ENCODE measurements around the gene LPAR3.

Gene LPAR3

DNA sequence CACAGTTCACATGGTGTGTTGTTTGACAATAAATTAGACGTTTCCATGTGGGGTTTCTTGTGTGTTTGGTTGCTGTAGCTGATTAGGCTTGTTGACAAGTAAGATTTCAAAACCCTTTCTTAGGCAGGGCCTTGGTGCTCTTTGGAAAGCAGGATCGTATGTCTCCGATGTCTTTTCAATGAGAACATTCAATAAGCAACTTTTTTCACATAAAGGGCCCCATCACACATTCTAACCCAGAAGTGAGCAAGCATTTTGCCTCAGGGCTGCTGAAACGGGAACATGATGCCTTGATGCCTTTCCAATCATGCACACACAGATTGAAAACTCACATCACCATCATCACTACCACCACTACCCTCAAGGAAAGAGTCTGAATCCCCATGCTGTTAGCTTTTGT is 33.1 kb downstream of the LPAR3 start:
- Histone ChIP-seq H3K14ac (ENCODE audit: low read length) (no peak overlapping the region), H3K4me1 (ENCODE audit: control insufficient read depth in 1 of 2, insufficient read depth in 2 of 2, low read length in 2 of 2) (peaks cover under 1 to 1% of the 10 kb centered on the region in 2 experiments), H4K12ac (ENCODE audit: low read depth, low read length) (no peak overlapping the region), H3K9ac (ENCODE audit: low read length) (no peak overlapping the region), H3K27ac (ENCODE audit: low read depth, low read length) (no peak overlapping the region), H3K79me1 (ENCODE audit: low read length) (no peaks in the 10 kb centered on the region), H3K23ac (ENCODE audit: low read length) (no peak overlapping the region), H3K18ac (ENCODE audit: low read length) (no peak overlapping the region), H3K9me3 (ENCODE audit: insufficient read depth, low read depth, low read length) (no peaks in the 10 kb centered on the region), H4K91ac (ENCODE audit: low read depth, low read length) (no peak overlapping the region), H3K27me3 (ENCODE audit: insufficient read depth, low read length) (no peaks in the 10 kb centered on the region), H3K4me2 (ENCODE audit: low read length) (no peak overlapping the region), H2AK5ac (ENCODE audit: low read length) (no peak overlapping the region), H4K8ac (ENCODE audit: low read depth, low read length) (no peak overlapping the region), H3K36me3 (ENCODE audit: control insufficient read depth in 1 of 2, insufficient read depth in 2 of 2, low read length in 2 of 2) (no peaks in the 10 kb centered on the region), H2BK120ac (ENCODE audit: insufficient read depth, low read length, poor library complexity) (no peak overlapping the region), H2BK5ac (ENCODE audit: low read depth, low read length, poor library complexity) (no peak overlapping the region), H3K4me3 (ENCODE audit: low read depth, low read length) (no peak overlapping the region), H2BK12ac (ENCODE audit: low read length) (no peak overlapping the region), H2AFZ (ENCODE audit: insufficient read depth, low read length, poor library complexity) (no peak overlapping the region), H3K4ac (ENCODE audit: low read depth, low read length) (no peak overlapping the region), H3K79me2 (ENCODE audit: control insufficient read depth, insufficient read depth, low read length, poor library complexity) (no peaks in the 10 kb centered on the region)
- DNase-seq: no peak
- no CpG with 5 or more reads among the region's 4 CpGs for WGBS (ENCODE audit: extremely low coverage, insufficient coverage, insufficient read length)

DNA sequence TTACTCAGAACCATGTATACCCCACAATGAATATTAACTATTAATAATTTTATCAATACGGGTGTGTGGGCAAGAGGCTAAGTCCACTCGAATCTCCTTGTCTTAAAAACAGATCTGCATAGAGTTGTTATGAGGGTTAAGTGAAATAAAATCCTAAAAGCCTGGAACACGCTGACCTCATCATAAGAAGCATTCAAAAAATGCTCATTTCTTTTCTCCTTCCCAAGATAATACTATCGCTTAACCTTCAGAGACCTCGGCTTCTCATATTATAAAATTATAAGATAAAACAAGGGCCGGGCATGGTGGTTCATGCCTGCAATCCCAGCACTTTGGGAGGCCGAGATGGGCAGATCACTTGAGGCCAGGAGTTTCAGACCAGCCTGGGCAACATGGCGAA is 35.1 kb downstream of the LPAR3 start:
- no peaks in the 10 kb centered on the region for H3K36me3 ChIP-seq (ENCODE audit: control insufficient read depth in 1 of 2, insufficient read depth in 2 of 2, low read length in 2 of 2)
- no peak overlapping the region for H4K91ac ChIP-seq (ENCODE audit: low read depth, low read length)
- no peak overlapping the region for H2AK5ac ChIP-seq (ENCODE audit: low read length)
- no peak overlapping the region for H4K8ac ChIP-seq (ENCODE audit: low read depth, low read length)
- H2AFZ ChIP-seq (ENCODE audit: insufficient read depth, low read length, poor library complexity): no peak overlapping the region
- no peak overlapping the region for H2BK120ac ChIP-seq (ENCODE audit: insufficient read depth, low read length, poor library complexity)
- no CpG with 5 or more reads among the region's 8 CpGs for WGBS (ENCODE audit: extremely low coverage, insufficient coverage, insufficient read length)
- no peaks in the 10 kb centered on the region for H3K27me3 ChIP-seq (ENCODE audit: insufficient read depth, low read length)
- no peak overlapping the region for H3K27ac ChIP-seq (ENCODE audit: low read depth, low read length)
- H3K4me3 ChIP-seq (ENCODE audit: low read depth, low read length): no peak overlapping the region
- no peak overlapping the region for H4K12ac ChIP-seq (ENCODE audit: low read depth, low read length)
- H3K14ac ChIP-seq (ENCODE audit: low read length): no peak overlapping the region
- peaks cover 2% of the 10 kb centered on the region for H3K79me1 ChIP-seq (ENCODE audit: low read length)
- no peak overlapping the region for H3K9ac ChIP-seq (ENCODE audit: low read length)
- no peaks in the 10 kb centered on the region for H3K9me3 ChIP-seq (ENCODE audit: insufficient read depth, low read depth, low read length)
- no peaks in the 10 kb centered on the region for H3K79me2 ChIP-seq (ENCODE audit: control insufficient read depth, insufficient read depth, low read length, poor library complexity)
- H3K18ac ChIP-seq (ENCODE audit: low read length): no peak overlapping the region
- peaks cover 5 to 6% of the 10 kb centered on the region in 2 experiments for H3K4me1 ChIP-seq (ENCODE audit: control insufficient read depth in 1 of 2, insufficient read depth in 2 of 2, low read length in 2 of 2)
- no peak overlapping the region for H3K4me2 ChIP-seq (ENCODE audit: low read length)
- H3K4ac ChIP-seq (ENCODE audit: low read depth, low read length): no peak overlapping the region
- no peak overlapping the region for H2BK5ac ChIP-seq (ENCODE audit: low read depth, low read length, poor library complexity)
- DNase-seq: peak in 1 of 2 donors; percentile 75
- no peak overlapping the region for H2BK12ac ChIP-seq (ENCODE audit: low read length)
- no peak overlapping the region for H3K23ac ChIP-seq (ENCODE audit: low read length)

GRCh38 chr1:84856726-84857270 is 36.2 kb downstream of the LPAR3 start:
- H3K9me3 ChIP-seq (ENCODE audit: insufficient read depth, low read depth, low read length): no peaks in the 10 kb centered on the region
- no peak overlapping the region for H3K4me3 ChIP-seq (ENCODE audit: low read depth, low read length)
- H3K4me2 ChIP-seq (ENCODE audit: low read length): no peak overlapping the region
- WGBS (ENCODE audit: extremely low coverage, insufficient coverage, insufficient read length): no CpG with 5 or more reads among the region's 2 CpGs
- no peak overlapping the region for H3K27ac ChIP-seq (ENCODE audit: low read depth, low read length)
- H2BK120ac ChIP-seq (ENCODE audit: insufficient read depth, low read length, poor library complexity): no peak overlapping the region
- no peaks in the 10 kb centered on the region for H3K27me3 ChIP-seq (ENCODE audit: insufficient read depth, low read length)
- no peak overlapping the region for H3K23ac ChIP-seq (ENCODE audit: low read length)
- H3K9ac ChIP-seq (ENCODE audit: low read length): no peak overlapping the region
- no peaks in the 10 kb centered on the region for H3K36me3 ChIP-seq (ENCODE audit: control insufficient read depth in 1 of 2, insufficient read depth in 2 of 2, low read length in 2 of 2)
- H4K12ac ChIP-seq (ENCODE audit: low read depth, low read length): no peak overlapping the region
- H2BK5ac ChIP-seq (ENCODE audit: low read depth, low read length, poor library complexity): no peak overlapping the region
- no peak overlapping the region for H4K91ac ChIP-seq (ENCODE audit: low read depth, low read length)
- no peak for DNase-seq
- no peak overlapping the region for H2AFZ ChIP-seq (ENCODE audit: insufficient read depth, low read length, poor library complexity)
- H3K18ac ChIP-seq (ENCODE audit: low read length): no peak overlapping the region
- peaks cover 2% of the 10 kb centered on the region for H3K79me1 ChIP-seq (ENCODE audit: low read length)
- H3K4ac ChIP-seq (ENCODE audit: low read depth, low read length): no peak overlapping the region
- H3K4me1 ChIP-seq (ENCODE audit: control insufficient read depth in 1 of 2, insufficient read depth in 2 of 2, low read length in 2 of 2): peaks cover 5 to 6% of the 10 kb centered on the region in 2 experiments
- no peaks in the 10 kb centered on the region for H3K79me2 ChIP-seq (ENCODE audit: control insufficient read depth, insufficient read depth, low read length, poor library complexity)
- H2BK12ac ChIP-seq (ENCODE audit: low read length): no peak overlapping the region
- no peak overlapping the region for H4K8ac ChIP-seq (ENCODE audit: low read depth, low read length)
- no peak overlapping the region for H2AK5ac ChIP-seq (ENCODE audit: low read length)
- no peak overlapping the region for H3K14ac ChIP-seq (ENCODE audit: low read length)

DNA sequence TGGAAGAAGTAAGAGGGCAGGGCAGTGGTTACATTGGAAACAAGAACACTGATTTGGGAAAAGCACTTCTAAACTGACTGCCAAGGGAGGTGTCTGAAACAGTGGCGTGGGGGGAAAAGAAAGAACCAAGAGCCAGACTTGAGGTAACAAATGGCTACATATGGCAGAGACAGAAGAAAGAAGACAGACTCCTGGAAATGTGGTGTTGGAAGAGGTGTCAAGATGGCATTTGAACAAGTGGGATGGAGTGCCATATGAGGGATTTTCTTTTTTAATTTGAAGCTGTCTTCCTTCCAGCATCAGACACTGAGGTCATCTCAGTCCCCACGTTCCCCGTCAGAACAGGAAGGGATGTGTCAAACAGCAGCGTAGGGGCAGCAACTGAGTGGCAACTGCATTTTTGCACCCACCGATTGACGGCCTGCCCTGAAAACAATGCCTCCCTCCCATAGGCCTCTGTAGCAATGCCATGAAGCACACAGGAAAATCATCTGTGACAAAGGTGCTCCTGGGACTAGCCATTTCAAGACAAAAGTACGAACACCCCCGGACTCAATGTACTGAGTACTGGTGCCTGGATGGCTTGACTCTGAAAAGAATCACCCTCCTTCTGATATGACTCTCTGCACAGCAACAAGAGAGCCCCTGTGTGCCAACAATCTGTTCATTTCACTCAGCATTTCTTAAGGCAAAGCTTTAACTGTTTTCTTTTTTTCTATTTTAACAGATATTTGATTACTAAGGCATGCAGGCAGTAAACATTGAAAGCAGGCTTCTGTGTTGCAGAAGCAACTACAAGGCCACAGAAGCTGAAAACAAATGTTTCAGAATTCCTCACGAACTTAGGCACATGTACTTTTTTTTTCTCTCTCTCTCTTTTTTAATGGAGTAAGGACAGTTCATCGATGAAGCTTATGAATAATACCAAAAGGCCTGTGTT is 37.0 kb downstream of the LPAR3 start:
- no CpG with 5 or more reads among the region's 10 CpGs for WGBS (ENCODE audit: extremely low coverage, insufficient coverage, insufficient read length)

More for the DNA sequence above, 37.0 kb downstream of the LPAR3 start:
- peaks cover 2% of the 10 kb centered on the region for H3K79me1 ChIP-seq (ENCODE audit: low read length)
- no peak overlapping the region for H3K14ac ChIP-seq (ENCODE audit: low read length)
- H2AFZ ChIP-seq (ENCODE audit: insufficient read depth, low read length, poor library complexity): no peak overlapping the region
- no peak for DNase-seq
- H3K27me3 ChIP-seq (ENCODE audit: insufficient read depth, low read length): no peaks in the 10 kb centered on the region
- no peaks in the 10 kb centered on the region for H3K36me3 ChIP-seq (ENCODE audit: control insufficient read depth in 1 of 2, insufficient read depth in 2 of 2, low read length in 2 of 2)
- H3K4me1 ChIP-seq (ENCODE audit: control insufficient read depth in 1 of 2, insufficient read depth in 2 of 2, low read length in 2 of 2): peaks cover 5 to 9% of the 10 kb centered on the region in 2 experiments
- H3K27ac ChIP-seq (ENCODE audit: low read depth, low read length): no peak overlapping the region
- no peak overlapping the region for H2BK120ac ChIP-seq (ENCODE audit: insufficient read depth, low read length, poor library complexity)
- no peak overlapping the region for H2BK5ac ChIP-seq (ENCODE audit: low read depth, low read length, poor library complexity)
- H4K8ac ChIP-seq (ENCODE audit: low read depth, low read length): no peak overlapping the region
- H4K12ac ChIP-seq (ENCODE audit: low read depth, low read length): no peak overlapping the region
- H3K23ac ChIP-seq (ENCODE audit: low read length): no peak overlapping the region
- no peak overlapping the region for H2AK5ac ChIP-seq (ENCODE audit: low read length)
- no peaks in the 10 kb centered on the region for H3K9me3 ChIP-seq (ENCODE audit: insufficient read depth, low read depth, low read length)
- H4K91ac ChIP-seq (ENCODE audit: low read depth, low read length): no peak overlapping the region
- no peak overlapping the region for H2BK12ac ChIP-seq (ENCODE audit: low read length)
- H3K18ac ChIP-seq (ENCODE audit: low read length): no peak overlapping the region
- H3K4me2 ChIP-seq (ENCODE audit: low read length): no peak overlapping the region
- H3K9ac ChIP-seq (ENCODE audit: low read length): no peak overlapping the region
- no peak overlapping the region for H3K4me3 ChIP-seq (ENCODE audit: low read depth, low read length)
- no peak overlapping the region for H3K4ac ChIP-seq (ENCODE audit: low read depth, low read length)
- H3K79me2 ChIP-seq (ENCODE audit: control insufficient read depth, insufficient read depth, low read length, poor library complexity): no peaks in the 10 kb centered on the region
